RCC 7860 (cell line): Measurements from ENCODE around the gene YES1.

Source experiments
- DNase-seq: peaks from one replicate; pipeline ENCODE4 v3.0.0-alpha.2; 2015; ENCODE audit warnings: low spot score
- FAIRE-seq: peaks from 2 replicates; lab custom pipeline; 2012; peaks lifted over from hg19 to GRCh38; lab: Jason Lieb, UNC

YES1 gene

GRCh38 chr18:811892-812375 is at the start of gene YES1:
Gene YES1 (minus strand): TSS chr18:812242. CDS start chr18:756827, 55,415 bp downstream.
- DNase-seq (peak; percentile 44), FAIRE-seq (no peak)

GRCh38 chr18:857986-858385 is 45.9 kb upstream of the YES1 start:
- FAIRE-seq (no peak), DNase-seq (no peak)

GRCh38 chr18:853471-853870 is 41.4 kb upstream of the YES1 start:
- FAIRE-seq (no peak), DNase-seq (no peak)

GRCh38 chr18:850960-851359 is 38.9 kb upstream of the YES1 start:
- FAIRE-seq (no peak), DNase-seq (no peak)

- FAIRE-seq, result no peak
- no peak for DNase-seq
These were observed 37.0 kb upstream of the YES1 start for GRCh38 chr18:849021-849420.

GRCh38 chr18:848062-848861 is 36.2 kb upstream of the YES1 start:
- DNase-seq (no peak), FAIRE-seq (no peak)

GRCh38 chr18:845152-845819 is 33.2 kb upstream of the YES1 start:
- no peak for FAIRE-seq
- no peak for DNase-seq

GRCh38 chr18:841647-842370 is 29.8 kb upstream of the YES1 start:
- FAIRE-seq (no peak), DNase-seq (no peak)

GRCh38 chr18:840516-840915 is 28.5 kb upstream of the YES1 start:
- DNase-seq (no peak), FAIRE-seq (no peak)

GRCh38 chr18:840023-840408 is 28.0 kb upstream of the YES1 start:
- DNase-seq (no peak), FAIRE-seq (no peak)

- FAIRE-seq (no peak), DNase-seq (peak; percentile 27)
These were observed 27.4 kb upstream of the YES1 start for GRCh38 chr18:839224-840022.

- FAIRE-seq, result no peak
- no peak for DNase-seq
These were observed 25.9 kb upstream of the YES1 start for GRCh38 chr18:837922-838321.

- DNase-seq (no peak), FAIRE-seq (no peak)
These were observed 22.2 kb upstream of the YES1 start for GRCh38 chr18:834082-834720.

GRCh38 chr18:833197-833596 is 21.2 kb upstream of the YES1 start:
- DNase-seq (no peak), FAIRE-seq (no peak)

GRCh38 chr18:832085-832681 is 20.1 kb upstream of the YES1 start:
- no peak for DNase-seq
- FAIRE-seq, result no peak

- FAIRE-seq (no peak), DNase-seq (no peak)
These were observed 18.4 kb upstream of the YES1 start for GRCh38 chr18:830315-830901.

GRCh38 chr18:829432-829831 is 17.4 kb upstream of the YES1 start:
- FAIRE-seq, result no peak
- DNase-seq, result no peak

- FAIRE-seq, result no peak
- DNase-seq, result no peak
These were observed 15.1 kb upstream of the YES1 start for GRCh38 chr18:827093-827677.

GRCh38 chr18:825891-826585 is 14.0 kb upstream of the YES1 start:
- no peak for DNase-seq
- FAIRE-seq, result no peak
